HG02610 (cell line): ENCODE data around the gene RUNDC3A.

Experiments used
- ATAC-seq: cut with Tn5 transposase; IDR thresholded peaks from one replicate; pipeline ENCODE4 v1.9.1; 2021; ENCODE audit warnings: mild to moderate bottlenecking, moderate library complexity; ENCODE audit not compliant: unreplicated experiment

The RUNDC3A gene

DNA sequence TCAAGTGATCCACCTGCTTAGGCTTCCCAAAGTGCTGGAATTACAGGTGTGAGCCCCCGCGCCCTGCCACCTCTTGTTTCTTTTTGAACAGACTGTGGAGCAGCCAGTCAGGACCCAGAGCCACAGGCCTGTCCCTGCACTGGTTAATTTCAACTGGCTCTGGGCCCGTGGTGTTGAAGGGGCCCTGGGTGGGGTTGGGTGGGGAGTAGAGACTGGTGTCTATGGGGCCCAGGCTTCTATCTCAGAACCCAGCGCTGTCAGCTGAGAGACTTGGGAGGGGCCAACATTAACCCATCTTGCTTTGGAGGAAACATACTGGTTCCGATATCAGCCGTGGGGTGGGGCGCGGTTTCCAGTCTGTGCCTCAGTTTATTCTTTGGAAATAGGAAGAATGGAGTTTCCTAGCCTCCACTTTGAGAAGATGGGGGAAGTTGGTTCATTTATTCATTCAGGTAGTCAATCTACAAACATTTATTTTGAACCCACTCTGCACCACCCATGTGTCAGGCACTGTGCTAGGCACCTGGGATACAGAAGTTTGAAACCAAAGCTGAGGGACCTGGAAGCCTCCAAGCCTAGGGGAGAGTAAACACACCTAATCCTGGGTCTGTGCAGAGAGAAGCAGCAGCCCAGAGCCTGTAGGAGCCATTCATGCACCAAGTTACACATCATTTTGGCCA is 24.9 kb upstream of the RUNDC3A start:
- no peak for ATAC-seq

DNA sequence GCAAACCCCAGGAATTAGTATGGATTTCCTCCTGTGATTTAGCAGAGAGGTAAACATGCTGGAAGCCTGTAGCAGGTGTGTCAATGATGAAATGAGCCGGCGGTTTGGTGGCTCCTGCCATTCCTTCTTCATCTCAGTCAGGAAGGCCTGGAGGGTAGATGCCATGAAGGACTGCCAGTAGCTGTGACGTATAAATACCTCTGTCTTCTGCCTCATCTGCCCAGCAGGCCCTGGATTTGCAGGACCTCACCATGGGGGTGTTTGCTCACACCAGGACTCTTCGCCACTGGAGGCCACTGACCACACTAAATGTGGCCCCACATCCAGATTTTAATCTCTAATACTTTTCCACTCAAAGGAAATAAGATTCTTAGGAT is 24.4 kb upstream of the RUNDC3A start:
- no peak for ATAC-seq

DNA sequence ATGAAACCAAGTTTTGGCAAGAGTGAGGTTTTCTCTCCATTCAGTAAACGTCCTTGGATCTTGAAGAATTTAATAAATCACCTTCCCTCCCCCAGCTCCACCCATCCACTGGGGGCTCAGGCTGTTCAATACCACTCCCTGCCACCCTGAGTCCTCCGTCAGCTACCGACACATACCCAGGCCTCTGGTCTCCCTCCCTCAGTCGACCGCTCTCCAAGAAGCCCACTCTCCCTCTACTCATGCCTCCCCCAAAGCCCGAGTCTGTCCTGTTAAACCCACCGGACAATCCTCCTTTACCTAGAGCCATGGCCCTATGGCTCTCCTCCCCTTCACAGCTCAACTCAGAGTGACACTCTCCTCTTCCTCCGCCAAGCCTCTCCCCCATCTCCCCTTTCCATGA is 20.8 kb upstream of the RUNDC3A start:
- no peak for ATAC-seq

DNA sequence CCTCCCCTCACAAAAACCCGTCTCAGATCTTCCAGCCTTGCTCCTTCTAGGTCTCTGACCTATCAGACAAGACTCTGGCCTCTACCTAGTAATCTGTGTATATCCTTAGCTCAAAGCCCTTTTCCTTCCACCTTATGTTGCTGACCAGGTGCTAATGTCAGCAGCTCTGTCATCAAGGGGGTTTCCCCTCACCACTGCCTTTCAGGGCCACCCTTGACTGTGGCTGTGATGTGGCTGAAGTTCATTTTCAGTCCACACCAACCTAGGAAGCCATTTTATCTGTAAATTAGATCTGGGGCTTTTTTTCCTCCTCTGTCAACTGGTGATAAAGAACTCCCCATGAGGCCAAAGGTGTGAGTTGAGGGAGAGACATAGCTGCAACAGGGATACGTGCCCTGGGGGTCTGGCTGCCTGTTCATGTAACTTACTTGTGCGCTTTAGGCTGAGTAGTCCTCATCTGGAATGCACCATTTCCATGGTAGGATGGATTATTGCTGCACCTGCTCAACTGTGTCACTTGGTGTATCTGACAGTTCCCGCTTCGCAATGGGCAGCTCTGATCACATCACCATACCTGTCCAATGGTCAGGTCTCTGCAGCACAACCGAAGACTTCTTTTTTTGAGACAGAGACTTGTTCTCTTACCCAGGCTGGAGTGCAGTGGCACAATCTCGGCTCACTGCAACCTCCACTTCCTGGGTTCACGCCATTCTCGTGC is 14.7 kb upstream of the RUNDC3A start:
- ATAC-seq, result no peak

DNA sequence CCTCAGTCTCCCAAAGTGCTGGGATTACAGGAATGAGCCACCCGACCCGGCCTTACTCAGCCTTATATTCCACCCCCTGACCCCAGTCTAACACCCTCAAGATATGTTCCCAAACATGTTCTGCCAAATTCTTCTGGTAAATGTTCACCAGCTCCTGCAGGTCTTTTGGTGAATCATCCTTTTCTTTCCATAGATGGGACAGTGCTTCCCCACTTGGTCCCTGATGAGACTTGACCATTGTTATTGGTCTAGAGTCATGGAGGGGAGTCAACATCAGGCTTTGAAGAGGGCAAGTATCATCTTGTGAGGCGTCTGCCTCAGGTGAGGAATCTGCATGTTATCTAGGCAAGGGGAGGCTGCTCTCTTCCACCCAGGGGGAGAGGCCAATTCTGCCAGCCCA is 10.4 kb upstream of the RUNDC3A start:
- no peak for ATAC-seq

DNA sequence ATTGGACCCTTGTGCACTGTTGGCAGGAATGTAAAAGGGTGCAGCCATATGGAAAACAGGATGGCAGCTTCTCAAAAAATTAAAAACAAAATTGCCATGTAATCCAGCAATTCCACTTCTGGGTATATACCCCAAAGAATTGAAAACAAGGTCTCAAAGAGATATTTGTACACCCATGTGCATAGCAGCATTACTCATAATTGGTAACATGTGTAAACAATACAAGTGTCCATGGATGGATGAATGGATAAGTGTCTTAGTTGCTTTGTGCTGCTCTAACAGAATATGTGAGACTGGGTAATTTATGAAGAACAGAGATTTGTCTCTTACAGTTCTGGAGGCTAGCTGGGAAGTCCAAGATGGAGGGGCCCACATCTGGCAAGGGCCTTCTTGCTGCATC is 3.8 kb upstream of the RUNDC3A start:
- ATAC-seq, result no peak

DNA sequence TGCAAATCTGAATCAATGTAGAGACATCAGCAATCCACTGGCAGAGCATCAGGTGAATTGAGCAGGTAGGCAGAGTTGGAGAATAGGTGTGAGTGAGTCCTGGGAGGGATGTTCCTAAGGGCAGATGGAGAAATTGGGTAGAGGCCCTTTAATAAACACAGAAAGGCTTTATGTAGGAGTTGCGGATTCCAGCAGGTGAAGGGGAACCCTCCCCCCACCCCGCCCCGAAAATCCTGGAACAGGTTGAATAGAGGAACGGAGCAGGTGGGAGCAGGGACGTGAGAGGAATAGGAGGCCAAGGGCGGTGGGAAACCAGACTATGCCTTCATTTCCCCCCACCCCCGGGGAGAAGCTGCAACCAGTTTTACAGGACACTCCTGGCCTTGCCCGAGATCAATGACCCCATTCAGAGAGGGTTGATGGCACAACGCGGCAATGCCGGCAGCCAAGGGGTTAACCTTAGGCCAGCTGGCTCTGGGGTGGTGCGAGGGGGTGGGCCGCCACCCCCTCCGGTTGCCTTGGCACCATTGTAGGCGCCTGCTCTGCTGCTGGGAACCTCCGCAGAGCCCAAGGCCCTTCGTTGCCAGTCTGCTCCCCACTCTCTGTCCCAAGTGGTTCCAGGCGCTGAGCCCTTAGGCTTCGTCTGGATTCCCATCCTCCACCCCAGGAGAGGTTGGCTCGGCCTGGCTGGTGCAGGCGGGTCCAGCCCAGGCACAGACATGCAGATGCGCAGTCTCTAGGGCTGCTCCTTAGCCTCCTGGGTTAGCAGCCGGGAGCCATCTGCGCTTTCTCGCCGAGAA is 814 bp upstream of the RUNDC3A start:
- ATAC-seq, result no peak

DNA sequence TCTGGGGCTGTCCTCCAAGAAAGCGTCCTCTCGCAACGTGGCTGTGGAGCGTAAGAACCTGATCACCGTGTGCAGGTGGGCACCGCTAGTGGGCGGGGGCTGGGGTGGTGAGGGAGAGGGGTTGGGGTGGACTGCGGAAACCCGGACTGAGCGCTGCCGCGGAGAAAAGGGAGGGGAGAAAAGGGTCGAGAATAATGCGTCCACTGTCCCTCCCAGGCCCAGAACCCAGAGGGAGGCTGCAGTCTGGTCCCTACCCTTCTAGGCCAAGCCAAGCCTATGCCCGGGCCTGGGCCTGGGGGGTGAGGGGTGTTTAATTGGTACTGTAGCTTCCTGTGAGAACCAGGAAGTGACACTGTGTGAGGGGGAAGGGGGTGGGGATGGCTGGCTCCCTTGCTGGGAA is 464 bp downstream of the RUNDC3A start:
- ATAC-seq, result no peak

DNA sequence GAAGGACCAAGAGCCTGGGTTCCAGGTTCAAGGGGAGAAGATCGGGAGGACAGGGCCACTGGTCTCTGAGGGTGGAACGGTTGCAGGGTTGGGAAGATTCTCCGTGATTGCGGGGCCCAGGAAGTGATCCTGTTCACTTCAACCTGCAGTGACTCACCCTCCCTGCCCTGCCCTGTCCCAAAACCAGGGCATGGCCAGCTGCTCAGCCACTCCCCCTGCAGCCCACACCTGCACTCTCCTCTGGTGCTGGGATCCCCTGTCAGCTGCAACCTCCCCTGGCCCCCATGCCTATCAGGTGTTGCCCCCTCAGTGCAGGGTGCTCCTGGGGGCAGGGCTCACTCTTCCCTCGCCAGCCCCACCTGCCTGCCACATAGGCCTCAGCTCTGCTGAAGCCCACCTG is 1.1 kb downstream of the RUNDC3A start:
- no peak for ATAC-seq

DNA sequence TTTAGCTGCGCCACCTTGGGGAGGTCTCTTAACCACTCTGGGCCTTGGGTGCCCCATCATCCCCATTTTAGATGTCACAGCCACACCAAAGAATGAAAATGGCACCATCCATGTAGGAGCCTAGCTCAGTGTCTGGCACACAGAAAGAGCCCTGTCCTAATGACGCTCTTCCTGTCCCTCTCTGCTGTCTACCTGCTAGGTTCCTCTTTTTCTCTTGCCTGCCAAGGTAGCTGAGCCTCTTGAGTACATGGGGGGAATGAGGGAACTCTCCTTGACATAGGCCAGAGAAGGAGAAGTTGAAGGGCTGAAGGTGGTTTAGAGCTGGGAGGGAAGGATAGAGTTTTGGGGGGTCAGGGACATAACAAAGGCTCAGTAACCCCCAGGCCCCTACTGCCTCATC is 1.8 kb downstream of the RUNDC3A start:
- ATAC-seq, result no peak

DNA sequence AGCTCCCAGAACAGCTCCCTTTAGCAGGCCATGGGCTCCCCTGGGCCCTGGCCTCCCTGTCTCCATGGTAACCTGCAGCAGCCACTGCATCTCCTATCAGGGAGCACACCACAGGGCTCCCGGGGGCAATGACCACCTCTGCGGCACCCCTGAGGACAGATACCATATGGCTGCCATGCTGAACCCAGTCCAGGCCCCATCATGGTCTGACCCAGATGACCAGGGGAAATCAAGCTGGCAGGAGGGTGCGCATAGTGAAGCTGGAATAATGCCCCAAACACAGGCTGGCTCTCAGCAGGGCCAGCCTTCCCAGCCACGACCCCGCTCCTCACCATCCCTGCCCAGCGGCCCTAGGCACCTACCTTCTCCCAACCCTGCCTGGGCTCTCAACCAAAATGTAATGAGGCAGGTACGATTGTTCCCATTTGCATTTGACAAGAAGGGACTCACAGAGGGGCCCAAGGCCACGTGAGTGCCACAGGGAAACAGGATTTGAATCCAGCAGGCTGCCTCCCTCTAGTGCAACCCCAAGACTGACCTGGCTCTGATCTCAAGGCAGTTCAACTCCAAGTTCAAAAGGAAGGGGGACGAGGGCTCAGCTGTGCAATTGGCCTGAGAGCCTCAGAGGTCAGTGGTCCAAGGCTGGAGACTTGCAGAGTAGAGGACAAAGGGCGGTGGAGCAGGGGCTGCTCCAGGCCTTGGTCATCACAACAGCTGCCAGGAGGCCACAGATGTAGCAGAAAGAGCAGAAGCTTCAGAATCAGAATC is 2.4 kb downstream of the RUNDC3A start:
- no peak for ATAC-seq

DNA sequence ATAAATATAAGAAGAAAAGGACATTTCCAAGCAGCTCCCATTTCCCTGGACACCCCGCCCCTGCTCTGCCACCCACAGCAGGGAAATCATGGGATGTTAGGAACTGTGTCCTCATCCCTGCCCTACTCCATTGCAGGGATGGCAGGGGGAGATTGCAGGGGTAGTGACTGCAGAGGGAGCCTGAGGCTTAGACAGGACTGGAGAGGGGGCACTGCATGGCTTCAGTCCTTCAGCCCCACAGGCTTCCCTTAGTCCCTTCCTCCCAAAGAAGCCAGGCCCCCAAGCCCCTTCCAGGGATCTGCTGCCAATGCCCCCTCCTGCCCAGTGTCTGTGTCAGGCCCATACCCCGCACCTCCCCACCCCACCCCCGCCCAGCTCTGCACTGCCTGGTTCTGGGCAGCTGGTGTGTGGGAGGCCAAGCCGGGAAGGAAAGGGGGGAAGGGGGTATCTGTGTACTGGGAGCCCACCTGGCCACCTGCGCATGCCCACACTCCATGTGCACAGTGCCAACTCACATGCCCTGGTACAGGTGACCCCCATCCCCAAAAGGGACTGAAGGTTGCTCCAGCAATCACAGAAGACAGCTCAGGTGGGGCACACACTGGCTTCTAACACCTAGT is 3.3 kb downstream of the RUNDC3A start:
- ATAC-seq, result no peak

DNA sequence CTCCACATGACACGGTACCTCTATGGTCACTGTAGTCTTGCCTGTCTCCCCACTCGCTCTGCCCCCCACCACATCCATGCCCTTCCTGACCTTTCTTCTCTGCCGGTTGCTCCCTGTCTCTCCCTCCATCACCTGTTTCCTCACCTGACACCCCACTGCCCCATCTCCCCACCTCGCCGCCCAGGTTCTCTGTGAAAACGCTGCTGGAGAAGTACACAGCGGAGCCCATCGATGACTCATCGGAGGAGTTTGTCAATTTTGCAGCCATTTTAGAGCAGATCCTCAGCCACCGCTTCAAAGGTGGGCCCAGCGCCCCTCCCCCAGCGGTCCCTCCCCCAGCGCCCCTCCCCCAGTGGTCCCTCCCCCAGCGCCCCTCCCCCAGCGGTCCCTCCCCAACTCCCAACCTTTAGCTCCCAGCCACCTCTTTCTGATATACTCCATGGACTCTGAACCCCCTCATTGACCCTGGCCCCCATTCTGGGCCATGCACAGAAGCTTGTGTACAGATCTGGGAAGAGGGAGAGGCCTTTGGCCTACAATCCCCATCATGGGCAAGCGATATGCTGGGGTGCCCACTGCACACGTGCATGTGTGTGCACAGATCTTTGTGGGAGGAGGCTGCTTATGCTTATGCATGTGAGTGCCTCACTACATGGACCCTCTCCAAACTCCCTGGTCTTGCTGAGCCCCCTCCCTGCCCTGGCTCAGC is 4.1 kb downstream of the RUNDC3A start:
- no peak for ATAC-seq

DNA sequence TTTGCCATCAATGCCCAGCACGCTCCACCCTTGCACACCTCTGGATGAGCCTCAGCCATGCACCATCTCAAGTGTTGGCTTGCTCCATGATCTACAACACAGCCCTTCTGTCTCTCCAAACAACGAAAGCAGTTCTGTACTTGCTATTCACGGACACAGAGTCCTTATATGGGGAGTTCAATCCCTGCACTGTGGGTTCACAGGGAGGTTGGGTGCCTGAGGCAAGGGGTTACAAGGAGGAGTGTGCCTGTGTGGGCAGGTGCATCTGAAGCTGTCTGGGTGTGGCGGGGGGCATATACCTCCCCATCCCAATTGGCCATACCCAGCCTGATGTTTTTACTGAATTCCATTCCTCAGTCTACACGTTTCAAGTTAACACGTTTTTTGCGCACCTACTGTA is 5.6 kb downstream of the RUNDC3A start:
- no peak for ATAC-seq

DNA sequence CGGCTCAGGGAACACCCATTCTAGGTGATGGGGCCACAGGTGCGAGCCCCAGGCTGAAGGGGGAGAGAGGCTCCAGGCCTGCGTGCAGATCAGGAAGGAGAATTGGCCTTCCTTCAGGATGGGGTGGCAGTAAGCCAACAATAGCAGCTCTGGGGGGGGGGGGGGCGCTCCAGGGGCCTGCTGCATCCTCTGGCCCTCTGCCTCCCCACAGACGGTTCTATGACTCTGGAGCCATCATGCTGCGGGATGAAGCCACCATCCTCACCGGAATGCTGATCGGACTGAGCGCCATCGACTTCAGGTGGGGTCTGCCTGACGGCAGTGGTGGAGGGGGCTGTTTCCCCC is 6.1 kb downstream of the RUNDC3A start:
- no peak for ATAC-seq

DNA sequence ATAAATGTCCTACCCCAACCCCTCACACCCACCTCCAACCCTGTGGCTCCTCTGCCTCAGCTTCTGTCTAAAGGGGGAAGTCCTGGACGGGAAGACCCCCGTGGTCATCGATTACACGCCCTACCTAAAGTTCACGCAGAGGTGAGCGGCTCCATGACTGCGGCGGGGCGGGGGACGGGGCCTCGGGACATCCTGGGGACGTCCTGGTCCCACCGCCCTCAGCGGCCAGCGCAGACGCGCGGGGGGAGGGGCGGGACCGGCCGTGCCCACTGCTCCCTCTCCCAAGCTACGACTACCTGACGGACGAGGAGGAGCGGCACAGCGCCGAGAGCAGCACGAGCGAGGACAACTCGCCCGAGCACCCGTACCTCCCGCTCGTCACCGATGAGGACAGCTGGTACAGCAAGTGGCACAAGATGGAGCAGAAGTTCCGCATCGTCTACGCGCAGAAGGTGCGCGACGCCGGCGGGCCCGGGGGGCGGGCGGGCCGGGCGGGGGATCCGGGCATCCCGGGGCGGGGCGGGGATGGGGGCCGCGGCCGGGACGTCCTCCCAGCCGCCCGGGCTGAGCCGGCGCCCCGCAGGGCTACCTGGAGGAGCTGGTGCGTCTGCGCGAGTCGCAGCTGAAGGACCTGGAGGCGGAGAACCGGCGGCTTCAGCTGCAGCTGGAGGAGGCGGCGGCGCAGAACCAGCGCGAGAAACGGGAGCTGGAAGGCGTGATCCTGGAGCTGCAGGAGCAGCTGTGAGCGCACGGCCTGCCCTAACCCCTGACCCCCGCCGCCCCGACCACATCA is 6.7 kb downstream of the RUNDC3A start:
- ATAC-seq, result no peak

DNA sequence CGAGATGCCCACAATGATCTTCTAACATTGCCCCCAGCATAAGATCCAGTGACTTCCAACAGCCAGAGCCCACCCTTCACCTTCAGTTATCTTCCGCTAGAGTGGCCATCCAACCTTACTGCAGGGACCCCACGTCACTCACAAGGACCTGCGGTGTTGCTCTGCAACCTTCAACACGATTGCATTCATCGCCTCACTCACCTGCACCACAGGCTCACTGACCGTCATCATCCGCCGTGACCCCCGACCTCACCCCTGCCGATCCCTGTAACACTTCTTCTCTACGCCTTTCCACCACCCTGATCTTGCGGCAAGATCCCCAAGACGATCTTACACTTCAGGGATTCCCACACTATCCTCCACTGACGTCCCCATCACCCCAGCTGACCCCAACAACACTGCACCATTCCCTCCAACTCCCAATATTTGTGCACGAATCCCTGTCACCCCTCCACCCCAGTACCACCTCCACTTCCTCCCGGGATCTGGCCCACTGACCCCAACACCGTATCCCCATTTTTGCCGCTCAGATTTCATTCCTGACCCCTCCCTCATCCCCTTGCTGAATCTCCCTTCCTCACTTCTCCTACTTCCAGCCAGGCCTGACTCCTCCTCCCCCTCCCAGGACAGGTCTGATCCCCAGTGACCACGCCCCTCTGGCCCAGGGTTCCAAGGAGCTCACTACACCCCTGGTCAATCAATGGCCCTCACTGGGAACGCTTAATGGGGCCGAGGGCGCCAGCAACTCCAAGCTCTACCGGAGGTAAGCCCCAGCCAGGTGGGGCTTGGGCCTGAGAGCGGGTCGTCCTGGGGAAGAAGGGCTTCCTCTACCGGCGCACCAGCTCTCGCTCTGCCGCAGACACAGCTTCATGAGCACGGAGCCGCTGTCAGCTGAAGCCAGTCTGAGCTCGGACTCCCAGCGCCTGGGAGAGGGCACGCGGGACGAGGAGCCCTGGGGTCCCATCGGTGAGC is 7.6 kb downstream of the RUNDC3A start:
- ATAC-seq, result no peak

DNA sequence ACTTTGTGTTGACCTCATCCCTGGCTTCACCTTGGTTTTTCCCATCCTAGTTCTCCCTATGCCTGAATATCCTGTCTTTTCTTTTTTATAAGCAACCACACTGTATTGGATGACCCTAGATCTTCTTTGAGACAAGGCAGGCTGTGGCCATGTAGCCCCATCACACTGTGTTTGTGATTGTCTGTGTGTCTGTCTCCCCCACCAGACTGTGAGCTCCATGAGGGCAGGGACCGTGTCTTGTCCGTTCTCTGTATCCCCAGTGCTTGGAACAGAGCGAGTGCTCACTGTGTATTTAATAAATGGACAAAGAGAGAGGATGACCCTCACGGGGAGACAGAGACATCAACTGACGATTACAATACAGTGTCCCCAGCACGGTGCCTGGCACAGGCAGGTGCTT is 9.1 kb downstream of the RUNDC3A start:
- ATAC-seq, result no peak
